Endometrial microvascular endothelial cells (primary cell): Measurements from ENCODE around the gene FARSB. TPM values are rescaled to one million over a fixed set of nuclear protein-coding genes. Genes with fewer than 3 reads are reported as not detected.
"Not testable (repeated sequence)": the region's sequence is repeated elsewhere in the genome, so short reads cannot be mapped to it uniquely, and the experiment has no call there.

ENCODE experiments used
- in situ Hi-C: cut with HindIII; loops from 2 replicates; pipeline ENCODE4 v1.10.0; 2017; ENCODE audit warnings: low sequenced_read_pairs, low pct_unique_long_range_greater_than_20kb; ENCODE audit errors: inconsistent ontology term
- total RNA-seq: library from RNA; depleted of rRNA; stranded (reverse); fragments of >200 nt; gene quantifications from one replicate; pipeline ENCODE4 v1.2.3, GENCODE V29; 2015; ENCODE audit errors: inconsistent ontology term

The FARSB gene
- total RNA-seq, 1 donor from 2014 or later: 41.7 TPM

DNA sequence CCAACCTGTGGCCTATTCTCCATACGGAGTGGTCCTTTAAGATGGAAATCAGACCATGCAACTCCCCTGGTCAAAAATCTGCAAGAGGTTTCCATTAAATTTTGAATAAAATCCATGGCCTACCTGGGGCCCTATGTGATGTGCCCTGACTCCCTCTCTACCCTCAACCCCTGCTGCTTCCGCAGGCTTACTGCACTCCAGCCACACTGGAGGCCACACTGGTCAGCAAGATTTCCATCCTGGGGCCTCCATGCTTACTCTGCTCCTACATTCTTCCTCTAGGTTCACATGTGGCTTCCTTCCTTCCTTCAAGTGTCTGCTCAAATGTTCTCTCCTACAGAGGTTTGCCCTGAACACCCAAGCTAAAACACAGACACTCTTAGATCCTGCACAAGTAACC is 40.6 kb downstream of the FARSB start:
- in situ Hi-C loops: loop anchor here (25.0 kb wide), 1 partner anchor 303 kb away; a partner anchor contains a TSS

DNA sequence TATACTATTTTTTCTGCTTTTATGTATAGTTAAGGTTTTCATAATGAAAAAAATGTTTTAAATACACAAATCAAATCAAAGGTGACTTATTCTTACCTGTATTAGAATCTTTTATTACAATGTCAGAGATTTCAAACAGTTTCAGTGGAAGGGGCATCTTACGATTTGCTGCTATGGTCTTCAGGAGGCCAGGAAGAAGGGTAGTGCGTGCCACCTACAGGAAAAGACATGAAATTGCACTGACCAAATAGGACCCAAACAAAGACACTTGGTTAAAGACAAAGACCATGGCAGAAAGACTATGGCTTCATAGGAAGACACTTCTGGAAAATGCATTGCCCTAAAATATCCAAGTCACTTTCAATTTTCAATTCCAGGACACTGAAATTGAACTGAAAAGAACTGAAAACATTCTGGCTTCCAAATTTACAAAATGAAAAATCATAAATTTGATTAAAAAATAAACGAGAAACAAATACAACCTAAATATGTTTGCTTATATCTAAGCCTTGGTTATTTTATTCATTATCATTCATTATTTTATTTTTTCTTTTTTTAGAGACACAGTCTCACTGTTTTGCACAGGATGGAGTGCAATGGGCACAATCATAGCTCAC is 42.1 kb downstream of the FARSB start:
- in situ Hi-C loops: loop anchor here (25.0 kb wide), 1 partner anchor 302 kb away; a partner anchor contains a TSS

DNA sequence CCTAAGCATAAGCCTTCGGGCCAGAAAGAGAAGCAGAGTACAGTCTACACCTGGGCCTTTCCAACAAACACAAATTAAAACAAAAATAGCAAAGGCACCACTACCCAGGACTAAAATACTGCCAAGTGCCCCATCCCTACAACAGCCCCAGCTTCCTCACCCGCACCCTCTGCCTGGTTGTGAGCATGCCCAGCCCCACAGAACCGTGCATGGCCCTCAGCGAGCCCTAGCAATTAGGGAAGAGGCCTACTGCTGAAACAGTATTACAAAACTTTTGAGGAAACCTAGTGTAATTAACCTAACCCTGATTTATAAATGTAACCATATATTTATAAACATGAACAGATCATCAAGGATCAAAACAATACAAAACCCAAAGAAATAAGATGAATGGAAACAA is 44.2 kb downstream of the FARSB start:
- in situ Hi-C loops: loop anchor here (25.0 kb wide), 1 partner anchor 299 kb away; a partner anchor contains a TSS

DNA sequence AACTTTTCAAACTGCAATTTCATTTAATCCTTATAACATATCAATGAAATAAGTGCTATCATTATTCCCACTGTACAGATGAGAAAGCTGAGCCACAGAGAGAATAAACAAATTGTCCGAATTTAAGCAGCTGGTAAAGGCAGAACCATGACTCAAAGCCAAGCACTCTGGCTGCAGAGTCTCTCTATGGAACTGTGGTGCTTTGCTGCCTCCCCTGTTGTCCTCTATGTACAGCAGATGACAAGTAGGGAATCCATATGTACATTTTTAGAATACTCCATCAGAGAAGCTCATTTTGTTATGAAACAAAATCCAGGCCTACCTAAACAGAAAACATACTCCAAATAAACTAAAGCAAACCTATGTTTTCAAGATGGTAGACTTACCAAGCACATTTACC is 45.1 kb downstream of the FARSB start:
- in situ Hi-C loops: loop anchor here (25.0 kb wide), 1 partner anchor 298 kb away; a partner anchor contains a TSS

DNA sequence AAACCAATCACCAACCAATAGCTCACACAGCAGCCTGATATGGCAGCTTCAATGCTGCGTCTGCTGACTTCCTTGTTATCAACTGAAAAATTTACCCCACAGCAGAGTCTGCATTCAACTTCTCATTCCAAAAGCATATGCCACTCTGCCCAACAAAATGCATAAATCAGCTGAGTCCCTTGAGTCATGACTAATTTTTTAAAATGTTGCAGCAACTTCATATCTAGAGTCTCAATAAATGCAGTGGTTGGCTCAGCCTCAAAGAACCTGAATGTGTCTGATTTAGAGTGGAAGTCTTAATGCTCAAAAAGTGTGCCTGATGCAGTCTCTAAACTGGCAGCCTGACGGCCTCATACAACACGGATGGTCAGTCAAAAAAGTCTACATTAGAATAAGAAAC is 46.5 kb downstream of the FARSB start:
- in situ Hi-C loops: loop anchor here (25.0 kb wide), 1 partner anchor 297 kb away; a partner anchor contains a TSS

DNA sequence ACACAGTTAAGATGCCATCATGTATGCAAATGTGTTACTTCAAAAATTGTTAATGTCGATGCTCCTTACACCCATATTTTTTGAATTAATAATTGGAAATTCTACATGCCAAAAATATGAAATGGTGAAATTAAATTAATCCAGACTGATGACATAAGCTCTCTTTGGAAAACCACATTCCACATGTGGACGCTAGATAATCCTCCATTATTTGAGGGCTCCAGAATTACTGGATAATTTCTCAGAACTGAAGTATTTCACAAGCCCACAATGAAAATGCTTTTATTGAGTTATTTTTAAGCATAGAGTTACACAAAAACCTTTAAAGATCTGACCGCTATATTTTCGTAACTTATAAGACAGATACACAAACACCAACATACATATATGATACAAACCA is 47.8 kb downstream of the FARSB start:
- in situ Hi-C loops: loop anchor here (25.0 kb wide), 1 partner anchor 296 kb away; a partner anchor contains a TSS

DNA sequence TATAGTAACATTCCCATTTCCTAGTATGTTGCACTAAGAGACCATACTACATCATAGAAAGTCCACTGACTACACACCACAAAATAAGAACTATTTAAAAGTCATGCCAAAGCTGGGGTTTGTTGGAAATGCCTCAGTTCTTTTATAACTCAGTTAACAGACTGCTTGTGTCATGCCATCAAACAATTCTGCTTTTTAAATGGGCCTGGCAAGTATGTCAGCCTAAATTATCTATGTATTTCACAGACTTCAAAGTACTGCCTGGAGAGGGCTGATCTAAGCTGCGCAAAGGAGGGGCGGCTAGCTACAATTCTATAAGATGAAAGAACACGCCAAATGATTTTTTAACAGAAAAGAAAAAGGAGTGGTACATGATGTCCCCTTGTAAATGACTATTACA is 49.6 kb downstream of the FARSB start:
- in situ Hi-C loops: loop anchor here (25.0 kb wide), 1 partner anchor 294 kb away; a partner anchor contains a TSS

DNA sequence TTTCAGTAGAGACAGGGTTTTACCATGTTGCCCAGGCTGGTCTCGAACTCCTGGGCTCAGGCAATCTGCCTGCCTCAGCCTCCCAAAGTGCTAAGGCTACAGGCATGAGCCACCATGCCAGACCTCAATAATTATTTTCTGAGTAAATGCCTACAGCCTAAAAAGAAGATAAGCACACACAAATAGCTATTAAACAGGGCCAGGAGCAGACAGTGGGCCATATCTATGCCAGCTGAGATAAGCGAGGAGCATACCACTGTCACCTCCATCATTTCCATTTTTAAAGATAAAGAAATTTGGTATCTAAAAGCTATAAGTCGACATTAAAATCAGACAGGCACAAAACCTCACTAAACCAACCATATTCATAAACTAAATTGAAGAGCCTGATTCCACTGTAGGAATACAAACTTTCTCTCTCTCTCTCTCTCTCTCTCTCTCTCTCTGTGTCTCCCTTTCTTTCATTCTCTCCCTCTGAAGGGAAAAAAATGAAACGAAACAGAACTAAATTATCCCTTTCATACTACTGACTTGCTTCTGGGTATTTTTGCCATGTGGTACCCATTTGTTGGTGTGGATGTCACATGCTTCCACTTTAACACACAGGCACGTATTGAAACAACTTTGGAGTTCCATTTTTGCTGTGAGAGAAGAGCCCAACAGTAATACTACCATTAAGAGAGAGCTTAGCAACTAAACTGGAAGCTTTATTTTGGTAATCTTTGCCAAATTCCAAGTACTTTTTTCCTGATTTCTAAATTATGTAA is 51.0 kb downstream of the FARSB start:
- in situ Hi-C loops: loop anchor here (25.0 kb wide), 1 partner anchor 293 kb away; a partner anchor contains a TSS

DNA sequence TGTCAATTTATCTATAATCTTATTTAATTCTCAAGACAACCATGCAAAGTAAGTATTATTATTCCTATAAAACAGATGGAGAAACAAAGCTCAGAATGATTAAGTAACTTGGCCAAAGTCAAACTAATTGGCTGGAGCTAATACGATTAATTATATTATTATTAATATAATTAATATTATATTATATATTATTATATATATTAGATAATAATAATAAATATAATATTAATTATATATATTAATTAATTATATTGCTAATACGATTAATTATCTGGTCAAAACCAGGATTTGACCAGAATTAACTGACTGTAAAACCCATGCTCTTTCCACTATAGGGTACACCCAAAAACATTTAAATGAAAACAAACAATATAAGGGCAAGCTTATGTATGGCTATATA is 52.4 kb downstream of the FARSB start:
- in situ Hi-C loops: loop anchor here (25.0 kb wide), 1 partner anchor 291 kb away; a partner anchor contains a TSS

DNA sequence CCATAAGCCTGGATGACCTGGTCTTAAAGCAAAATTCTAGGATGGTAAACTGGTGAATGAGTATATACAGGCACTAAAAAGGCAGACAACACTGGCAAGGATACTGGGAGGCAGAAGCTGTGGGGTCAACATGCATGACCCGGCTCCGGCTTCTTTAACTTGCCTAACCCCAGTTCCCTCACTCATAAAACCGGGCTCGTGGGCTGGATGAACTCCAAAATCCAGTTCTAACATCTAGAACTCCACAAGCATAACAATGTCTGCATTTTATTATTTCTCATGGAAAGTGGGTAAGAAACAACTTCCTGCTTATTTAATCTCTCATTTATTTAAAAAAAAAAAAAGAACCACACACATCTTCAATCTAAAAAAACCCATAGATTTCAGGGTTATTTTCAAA is 57.3 kb downstream of the FARSB start:
- in situ Hi-C loops: no loop called here

DNA sequence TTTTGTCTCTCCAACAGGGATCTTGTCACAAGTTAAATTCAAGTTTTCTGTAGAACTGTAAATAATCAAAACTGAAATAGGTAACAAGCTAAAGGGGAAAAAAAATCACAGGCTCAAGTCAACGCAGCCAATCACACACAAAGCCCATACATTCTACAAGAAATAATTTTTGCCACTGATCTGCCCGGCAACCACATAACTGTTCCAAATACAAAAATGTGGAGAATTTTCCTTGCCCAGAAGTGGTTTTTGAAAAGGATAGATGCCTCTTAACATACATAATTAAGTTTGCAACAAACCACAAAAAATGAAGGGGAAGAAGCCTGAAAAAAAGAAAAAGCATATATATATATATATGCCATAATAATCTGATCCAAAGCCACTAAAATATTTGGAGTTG is 60.3 kb downstream of the FARSB start:
- in situ Hi-C loops: no loop called here

DNA sequence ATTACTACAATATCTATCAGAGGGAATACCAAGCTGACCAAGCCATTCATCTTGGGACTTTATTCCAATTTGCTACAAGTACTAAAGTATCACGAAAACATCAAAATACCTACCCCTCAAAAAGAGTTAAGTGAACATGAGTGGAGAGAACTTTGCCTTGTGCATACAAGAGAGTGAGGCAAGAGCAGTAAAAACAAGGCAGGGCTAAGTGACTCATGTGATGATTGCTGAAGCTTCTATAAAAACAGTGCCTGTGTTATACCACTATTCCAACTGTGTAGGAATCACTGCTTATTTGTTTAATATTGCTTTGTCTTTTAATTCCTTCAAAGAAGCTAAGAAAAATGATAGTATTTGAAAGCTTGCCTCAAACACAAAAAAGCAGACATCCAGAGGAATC is 61.2 kb downstream of the FARSB start:
- in situ Hi-C loops: no loop called here

DNA sequence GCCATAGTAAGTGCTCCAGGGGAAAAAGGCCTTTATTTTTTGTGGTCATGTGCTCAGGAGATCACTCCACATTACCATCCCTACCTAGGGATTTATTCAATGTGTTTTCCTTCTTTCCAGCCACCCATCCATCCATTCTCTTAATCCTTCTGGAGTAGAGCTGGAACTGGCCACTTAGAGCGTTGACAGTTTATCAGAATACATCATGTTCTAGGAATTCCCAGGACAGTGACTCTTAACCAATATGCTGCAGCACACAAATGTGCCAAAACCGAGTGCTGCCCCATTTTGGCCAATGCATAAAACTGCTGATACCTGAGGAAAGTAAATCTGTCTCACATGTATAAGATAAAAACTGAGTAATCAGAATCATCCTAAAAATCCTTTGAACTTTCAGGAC is 63.7 kb downstream of the FARSB start:
- in situ Hi-C loops: no loop called here

DNA sequence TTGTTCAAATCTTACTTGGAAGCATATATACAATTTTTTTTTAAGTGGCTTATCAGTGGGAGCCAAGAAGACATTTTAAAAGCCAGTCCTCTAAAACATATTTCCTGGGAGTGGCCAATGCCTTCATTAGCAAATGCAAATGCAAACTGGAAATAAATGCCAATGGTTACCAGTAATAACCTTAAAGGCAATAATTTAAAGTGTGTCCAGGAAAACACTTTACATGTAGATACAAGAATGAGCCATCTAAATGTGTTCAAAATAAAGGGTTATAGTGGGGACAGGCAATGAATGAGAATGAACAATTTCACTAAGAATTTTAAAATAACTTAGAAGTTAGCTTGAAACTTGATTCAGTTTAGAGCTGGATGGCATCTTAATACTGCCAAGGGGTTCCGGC is 64.2 kb downstream of the FARSB start:
- in situ Hi-C loops: no loop called here

DNA sequence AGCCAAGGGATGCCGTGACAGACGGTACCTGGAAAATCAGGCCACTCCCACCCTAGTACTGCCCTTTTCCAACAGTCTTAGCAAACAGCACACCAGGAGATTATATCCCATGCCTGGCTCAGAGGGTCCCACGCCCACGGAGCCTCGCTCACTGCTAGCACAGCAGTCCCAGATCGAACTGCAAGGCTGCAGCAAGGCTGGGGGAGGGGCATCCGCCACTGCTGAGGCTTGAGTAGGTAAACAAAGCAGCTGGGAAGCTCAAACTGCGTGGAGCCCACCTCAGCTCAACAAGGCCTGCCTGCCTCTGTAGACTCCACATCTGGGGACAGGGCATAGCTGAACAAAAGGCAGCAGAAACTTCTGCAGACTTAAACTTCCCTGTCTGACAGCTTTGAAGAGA is 71.3 kb downstream of the FARSB start:
- in situ Hi-C loops: not testable (repeated sequence)

DNA sequence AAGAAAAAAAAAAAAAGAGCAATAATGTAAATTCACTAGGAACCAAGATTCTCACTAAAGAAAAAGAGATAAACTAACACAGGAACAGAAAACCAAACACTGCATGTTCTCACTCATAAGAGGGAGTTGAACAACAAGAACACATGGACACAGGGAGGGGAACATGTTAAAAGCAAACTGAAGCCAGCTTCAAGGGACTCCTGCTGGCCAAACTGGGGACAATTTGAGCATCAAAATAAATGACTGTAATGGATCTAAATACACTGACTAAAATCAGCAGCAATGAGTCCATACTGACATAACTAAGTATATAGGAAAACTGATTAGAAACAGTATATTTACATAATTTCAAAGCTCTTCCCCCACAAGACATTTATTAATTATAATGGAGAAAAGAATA is 73.0 kb downstream of the FARSB start:
- in situ Hi-C loops: no loop called here

DNA sequence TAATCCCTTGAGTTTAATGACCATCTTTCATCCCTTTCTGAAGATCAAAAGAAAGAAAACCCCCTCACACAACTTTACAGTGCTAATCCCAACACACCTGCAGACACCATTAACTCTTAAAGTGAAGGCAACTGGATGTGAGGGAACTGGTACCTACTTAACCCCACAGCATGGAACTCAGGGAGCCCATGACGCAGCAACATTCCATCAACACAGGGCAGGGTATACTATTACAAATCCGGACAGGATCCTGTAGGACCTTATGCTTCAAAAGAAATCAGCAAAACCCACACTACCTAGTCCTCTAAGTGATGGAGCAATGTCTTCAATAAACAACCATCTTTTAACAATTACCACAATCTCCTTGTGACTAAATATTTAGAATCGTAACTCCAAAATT is 78.6 kb downstream of the FARSB start:
- in situ Hi-C loops: no loop called here

DNA sequence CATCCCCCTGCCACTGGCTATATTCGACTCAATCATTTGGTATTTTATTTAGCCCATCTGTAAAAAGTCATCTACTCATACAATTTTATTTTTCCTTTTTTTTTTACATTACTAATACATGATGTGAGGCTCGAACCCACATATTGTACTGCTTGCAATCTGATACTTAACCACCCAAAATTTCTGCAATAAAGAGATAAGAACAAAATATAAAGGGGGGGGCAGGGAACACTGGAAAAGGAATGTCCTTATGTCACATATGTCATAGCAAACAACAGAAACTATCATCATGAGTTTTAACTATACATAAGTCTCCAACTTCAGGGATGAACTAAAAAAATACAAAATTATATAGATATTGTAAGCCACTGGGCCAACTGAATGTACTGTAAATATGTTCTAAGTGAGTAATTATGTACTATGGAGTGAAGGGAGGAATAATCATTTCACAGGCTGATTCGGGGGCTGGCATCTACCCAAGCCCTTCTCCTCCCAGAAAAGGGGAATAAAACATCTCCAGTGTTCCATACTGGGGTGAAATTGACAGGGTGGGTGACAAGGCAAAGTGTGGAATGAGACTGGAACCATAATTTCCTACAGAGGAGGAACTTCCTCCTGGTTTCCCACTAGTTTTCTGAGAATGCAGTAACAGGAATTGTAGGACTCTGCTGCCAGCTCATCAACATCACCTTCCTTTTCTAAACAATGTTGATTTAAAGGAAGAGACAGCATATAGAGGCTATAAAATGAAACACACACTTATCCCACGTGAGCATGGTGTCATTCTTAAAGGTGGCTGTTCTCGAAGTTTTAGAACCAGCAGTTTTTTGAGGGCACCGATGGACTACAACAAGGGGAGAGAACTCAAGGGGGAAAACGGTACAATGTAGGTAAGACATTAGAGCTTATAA is 79.5 kb downstream of the FARSB start:
- in situ Hi-C loops: no loop called here

DNA sequence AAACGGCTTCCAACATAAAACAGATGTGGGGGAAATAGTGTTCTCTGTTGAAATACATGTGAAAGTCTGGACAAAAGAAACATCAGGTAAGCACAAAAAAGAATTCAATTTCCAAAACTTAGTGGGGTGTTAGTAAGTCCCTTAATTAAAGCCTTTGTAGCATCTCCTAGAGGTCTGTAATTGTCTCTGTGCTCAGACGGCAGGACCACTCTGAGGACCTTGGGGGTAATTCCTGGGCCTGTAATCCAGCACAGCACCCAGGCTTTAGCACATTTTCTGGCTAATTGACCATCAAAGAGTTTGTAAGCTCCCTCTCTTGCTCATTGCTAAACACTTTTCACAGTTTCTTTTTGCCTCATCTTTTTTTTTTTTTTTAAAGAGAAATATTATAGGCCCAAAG is 80.3 kb downstream of the FARSB start:
- in situ Hi-C loops: no loop called here
